GDM1 (cell line): Measurements from ENCODE around the gene VASP.
"Not testable (repeated sequence)": the region's sequence is repeated elsewhere in the genome, so short reads cannot be mapped to it uniquely, and the experiment has no call there.

ENCODE experiments used
- DNase-seq: peaks from one replicate; lab custom pipeline; 2025; lab: John Stamatoyannopoulos, UW

VASP gene

DNA sequence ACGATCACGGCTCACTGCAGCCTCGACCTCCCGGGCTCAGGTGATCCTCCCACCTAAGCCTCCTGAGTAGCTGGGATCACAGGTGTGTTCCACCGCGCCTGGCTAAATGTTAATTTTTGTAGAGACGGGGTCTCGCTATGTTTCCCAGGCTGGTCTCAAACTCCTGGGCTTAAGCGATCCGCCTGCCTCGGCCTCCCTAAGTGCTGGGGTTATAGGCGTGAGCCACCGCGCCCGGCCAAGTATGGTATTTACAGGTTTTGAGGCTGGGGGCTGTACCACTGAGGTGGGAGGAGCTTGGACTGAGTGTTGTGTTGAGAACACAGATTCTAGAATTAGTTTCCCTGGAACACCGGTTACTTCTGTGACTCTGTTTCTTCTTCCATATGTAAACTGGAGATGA is 9.5 kb upstream of the VASP start:
- DNase-seq, result no peak

DNA sequence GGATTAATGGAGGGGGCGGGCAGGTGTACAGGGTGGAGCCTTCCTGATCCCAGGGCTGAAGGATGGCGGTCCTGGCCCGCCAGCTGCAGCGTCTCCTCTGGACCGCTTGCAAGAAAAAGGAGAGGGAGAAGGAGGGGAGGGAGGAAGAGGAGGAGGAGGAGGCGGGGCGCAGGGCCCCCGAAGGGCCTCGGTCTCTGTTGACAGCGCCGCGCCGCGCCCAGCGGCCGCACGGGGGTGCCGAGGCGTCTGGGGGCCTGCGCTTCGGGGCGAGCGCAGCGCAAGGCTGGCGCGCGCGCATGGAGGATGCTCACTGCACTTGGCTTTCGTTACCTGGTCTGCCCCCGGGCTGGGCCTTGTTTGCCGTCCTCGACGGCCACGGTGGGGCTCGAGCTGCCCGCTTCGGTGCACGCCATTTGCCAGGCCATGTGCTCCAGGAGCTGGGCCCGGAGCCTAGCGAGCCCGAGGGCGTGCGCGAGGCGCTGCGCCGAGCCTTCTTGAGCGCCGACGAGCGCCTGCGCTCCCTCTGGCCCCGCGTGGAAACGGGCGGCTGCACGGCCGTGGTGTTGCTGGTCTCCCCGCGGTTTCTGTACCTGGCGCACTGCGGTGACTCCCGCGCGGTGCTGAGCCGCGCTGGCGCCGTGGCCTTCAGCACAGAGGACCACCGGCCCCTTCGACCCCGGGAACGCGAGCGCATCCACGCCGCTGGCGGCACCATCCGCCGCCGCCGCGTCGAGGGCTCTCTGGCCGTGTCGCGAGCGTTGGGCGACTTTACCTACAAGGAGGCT is 8.7 kb upstream of the VASP start, which contains the start of gene PPM1N:
Gene PPM1N, plus strand, starts transcription at position 33 of the 785 bp plus-strand sequence. Its CDS starts 30 bp downstream, at position 63.
- no peak for DNase-seq

- no peak for DNase-seq
Observed at GRCh38 chr19:45499196-45500180, 7.8 kb upstream of the VASP start.

DNA sequence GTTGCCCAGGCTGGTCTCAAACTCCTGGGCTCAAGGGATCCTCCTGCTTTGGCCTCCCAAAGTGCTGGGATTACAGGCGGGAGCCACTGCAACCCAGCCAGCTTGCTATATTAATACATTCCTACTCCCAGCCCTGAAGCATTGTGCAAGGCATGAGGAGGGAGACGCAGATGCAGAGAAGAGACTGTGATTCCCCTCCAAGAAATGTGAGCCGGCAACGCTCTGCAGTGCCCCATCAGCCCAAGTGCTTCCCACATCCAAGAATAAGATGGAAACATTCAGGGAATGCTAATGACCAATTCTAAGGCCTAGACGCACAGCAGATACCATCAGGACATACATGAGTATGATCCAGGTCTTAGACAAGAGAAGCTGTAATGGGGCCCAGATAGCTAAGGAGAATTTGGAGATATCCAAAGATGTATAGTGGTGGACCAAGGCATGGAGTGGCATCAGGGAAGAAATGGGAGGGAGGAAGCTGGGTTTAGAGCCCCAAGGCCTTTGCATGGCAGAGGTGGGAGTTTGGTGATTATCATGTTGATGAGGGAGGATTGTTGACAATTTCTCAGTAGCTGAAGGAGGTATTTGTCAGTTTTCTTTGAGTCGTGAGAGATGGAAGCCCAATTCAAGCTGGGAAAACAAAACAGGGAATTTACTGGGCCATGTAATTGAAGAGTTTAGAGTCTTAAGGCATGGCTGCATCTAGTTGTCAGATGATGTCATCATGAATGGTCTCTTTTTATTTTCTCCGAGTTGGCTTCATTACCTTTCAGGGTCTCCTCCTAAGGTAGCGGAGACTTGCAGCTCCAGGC is 6.2 kb upstream of the VASP start:
- no peak for DNase-seq

- no peak for DNase-seq
Observed at GRCh38 chr19:45501730-45502014, 5.6 kb upstream of the VASP start.

DNA sequence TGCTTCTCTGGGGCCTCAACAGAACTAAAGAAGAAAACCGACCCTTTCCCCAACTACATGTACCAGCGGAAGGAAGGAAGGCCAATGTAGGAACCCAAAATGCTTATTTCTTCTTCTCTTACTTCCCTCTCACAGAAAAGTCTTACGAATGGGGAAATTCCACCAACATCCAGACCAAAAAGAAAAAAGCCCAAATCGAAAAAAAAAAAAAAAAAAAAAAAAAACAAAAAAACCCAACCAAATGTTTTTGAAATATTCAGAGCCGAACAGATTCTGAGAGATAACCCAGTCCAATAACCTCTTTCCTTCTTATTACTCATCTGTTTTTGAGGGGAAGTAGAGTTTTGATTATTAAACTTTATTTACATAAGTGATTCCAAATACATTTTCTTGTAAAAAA is 5.2 kb upstream of the VASP start:
- no peak for DNase-seq

GRCh38 chr19:45503909-45504308 is 3.4 kb upstream of the VASP start:
- no peak for DNase-seq

DNA sequence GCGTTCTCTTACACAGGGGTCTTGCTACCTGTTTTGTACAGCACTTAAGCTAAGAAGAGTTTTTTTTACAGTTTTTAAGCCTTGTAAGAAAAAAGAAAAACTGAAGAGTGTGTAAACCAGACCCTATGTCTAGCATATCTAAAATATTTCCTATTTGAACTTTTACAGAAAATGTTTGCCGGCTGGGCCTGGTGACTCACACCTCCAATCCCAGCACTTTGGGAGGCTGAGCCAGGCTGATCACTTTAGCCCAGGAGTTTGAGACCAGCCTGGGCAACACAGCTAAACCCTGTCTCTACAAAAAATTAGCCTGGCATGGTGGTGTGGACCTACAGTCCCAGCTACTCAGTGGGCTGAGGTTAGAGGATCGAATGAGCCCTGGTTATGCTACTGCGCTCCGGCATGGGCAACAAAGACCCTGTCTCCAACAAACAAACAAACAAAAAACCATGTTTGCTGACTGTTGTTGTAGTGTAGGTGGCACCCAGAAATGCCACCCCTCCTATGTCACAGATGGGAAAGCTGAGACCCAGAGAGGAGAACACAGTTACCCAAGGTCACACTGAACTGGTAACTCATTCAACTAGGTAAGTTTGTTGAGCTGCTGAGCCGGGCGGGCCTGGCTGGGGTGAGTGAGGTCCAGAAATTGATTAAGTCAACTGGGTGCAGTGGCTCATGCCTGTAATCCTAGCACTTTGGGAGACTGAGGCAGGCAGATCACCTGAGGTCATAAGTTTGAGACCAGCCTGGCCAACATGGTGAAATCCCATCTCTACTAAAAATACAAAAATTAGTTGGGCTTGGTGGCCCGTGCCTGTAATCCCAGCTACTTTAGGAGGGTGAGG is 1.9 kb upstream of the VASP start:
- no peak for DNase-seq

GRCh38 chr19:45505996-45506245 is 1.4 kb upstream of the VASP start:
- no peak for DNase-seq

DNA sequence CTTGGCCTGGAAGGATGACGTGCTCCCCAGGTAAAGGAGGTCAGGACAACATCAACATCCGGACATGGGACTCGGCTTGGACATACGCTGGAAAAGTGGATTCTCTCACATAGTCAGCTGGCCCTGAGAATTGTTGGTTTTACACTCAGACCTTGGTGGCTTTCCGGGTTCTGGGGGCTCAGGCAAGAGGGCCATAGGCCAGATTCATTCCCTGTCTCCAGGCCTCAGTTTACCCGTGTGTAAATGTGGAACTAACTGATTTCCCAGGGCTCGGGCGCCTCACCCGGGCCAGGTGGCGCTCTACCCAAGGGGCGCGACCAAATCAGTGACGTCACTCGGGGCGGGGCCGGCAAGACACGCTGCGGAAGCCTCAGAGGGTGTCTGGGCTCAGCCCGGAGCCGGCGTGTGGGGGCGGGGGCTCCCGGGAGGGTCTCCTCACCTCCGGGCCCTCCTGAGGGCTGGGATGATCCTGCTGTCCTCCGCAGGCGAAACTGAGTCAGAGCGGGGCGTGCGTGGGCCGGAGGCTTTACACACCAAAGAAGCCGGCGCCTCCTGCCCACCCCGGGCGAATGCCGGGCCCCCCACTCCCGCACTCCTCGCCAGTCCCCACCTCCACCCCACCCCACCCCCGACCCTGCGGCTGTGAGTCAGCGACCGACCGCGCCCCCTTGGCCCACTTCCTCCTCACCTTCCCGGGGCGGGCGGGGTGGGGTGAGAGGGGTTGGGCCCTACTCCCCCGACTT is 862 bp upstream of the VASP start:
- peak; percentile 85 for DNase-seq

GRCh38 chr19:45507872-45508416 is 665 bp downstream of the VASP start:
- no peak for DNase-seq

DNA sequence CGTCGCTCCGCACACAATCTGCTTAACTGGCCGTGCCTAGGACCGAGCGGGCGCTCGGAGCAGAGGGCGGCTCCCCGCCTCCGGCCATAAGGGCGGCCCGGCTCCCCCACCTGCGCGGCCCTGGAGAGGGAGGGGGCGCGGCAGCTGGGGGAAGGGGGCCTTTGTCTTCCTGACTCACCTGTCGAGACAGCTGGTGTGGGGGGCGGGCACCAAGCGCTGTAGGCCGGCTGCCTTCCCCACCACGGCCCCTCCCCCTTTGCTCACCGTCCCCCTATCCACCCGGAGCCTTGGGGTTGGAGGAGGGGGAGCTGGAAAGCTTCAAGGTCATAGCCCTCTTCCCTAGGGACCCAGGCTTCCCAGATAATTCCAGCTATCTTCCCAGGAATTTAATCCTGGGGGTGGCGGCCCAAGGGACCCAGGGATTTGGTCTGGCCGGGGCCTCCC is 1.2 kb downstream of the VASP start:
- DNase-seq, result no peak

DNA sequence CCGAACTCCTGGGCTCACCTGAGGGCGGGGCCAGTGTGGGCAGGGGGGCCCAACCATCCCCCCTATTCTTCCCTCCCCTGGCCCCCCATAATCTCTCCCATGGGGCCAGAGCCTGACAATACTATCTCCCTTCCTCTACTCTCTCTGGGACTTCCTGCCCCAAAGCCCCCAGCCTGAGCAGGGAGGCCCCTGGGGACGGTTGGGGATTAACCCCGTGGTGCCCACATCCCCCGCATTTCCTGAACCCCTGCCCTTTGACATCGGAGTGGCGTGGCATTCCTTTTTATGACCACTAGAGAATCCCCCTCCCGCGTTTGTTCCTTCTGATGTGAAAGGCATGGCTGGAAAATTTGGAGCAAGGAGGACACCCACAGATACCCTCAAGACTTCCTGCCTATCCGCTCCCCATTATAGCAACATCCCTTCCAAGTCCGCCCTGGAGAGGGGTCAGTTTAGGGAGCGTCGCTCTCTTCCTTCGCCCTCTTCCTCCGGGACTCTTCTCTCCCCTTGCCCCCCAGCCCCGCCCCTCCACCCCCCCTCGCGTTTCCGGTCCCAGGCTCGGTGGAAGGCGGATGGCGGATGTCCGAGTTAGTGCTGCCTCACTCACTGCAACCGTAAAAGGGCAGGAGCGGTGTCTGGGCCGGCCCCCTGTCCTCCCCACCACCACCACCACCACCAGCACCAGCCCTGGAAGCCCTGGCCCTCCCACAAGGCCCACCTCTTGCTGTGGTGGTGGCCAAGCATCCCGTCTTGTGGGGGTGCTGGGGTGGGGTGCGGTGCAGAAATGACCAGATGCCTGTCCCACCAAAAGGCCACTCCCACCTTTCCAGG is 1.8 kb downstream of the VASP start:
- peak; percentile 73 for DNase-seq

GRCh38 chr19:45509692-45510015 is 2.4 kb downstream of the VASP start:
- DNase-seq, result no peak

GRCh38 chr19:45510352-45510751 is 3.1 kb downstream of the VASP start:
- DNase-seq, result not testable (repeated sequence)

DNA sequence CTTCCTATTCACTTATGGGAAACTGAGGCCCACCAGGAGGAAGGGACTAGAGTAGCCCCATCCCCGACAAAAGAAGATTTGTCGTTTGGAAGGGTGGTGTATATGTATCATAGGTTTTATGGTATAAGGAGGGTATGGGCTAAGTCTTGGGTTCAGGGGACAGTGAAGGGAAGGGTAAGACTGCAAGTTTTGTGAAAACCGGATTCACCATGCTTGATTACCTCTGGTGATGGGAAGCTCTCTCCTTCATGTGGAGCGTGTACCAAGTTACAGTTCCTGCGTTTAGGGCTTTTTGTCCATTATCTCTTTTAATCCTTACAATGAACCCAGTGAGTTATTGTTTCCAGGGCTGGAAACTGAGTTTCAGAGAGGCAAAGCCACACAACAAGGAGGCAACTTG is 3.8 kb downstream of the VASP start:
- DNase-seq, result no peak

DNA sequence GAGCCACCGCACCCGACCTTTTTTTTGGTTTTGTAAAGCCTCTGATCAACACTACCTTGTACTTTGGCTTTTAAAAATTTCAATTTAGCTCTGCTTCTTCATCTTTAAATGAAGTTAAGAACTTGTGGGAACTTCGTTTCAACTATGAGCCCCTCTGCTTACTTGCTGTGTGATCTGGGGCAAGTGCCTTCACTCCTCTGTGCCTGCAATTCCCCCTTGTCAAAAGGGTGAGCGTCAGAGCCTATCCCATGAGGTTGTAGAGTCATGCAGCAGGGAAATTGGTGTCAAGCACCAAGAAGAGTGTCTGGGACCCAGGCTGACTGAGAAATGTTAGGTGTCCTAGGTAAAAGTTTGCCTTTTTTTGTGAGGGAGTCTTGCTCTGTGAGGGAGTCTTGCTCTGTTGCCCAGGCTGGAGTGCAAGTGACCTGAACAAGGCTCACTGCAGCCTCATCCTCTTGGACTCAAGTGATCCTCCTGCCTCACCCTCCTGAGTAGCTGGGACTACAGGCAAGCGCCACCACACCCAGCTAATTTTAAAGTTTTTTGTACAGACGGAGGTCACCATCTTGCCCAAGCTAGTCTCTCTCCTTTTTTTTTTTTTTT is 5.7 kb downstream of the VASP start:
- DNase-seq, result no peak

- no peak for DNase-seq
Observed at GRCh38 chr19:45514376-45515051, 7.2 kb downstream of the VASP start.
